Measurements from ENCODE around the gene HSD17B4.
A peak's percentile ranks its signal among the peaks of the same experiment; 100 is the strongest.
"Not testable (repeated sequence)": the region's sequence is repeated elsewhere in the genome, so short reads cannot be mapped to it uniquely, and the experiment has no call there.

The HSD17B4 gene

DNA sequence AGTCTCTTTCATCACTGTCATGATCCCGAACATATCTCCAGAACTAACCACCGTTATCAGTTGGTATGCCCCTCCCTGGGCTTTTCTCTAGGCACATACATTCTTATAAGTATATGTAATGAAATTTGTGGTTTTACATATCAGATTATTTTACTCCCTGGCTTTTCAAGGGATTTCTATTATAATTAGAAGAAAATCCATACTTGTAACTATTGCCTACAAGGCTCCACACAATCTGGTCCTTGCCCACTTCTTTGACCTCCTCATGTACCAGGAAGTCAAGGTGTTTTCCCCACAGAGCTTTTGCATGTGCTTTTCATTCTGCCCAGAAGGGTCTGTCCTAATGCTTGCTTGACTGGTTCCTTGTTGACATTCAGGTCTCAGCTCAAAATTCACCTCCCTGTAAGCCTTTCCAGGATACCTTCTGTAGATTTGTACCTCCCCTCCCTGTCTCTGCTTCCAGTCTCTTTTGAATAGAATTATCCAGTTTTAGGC lies 33.6 kb upstream of the HSD17B4 start:
- Histone ChIP-seq H3K4me3 (ENCODE audit: low read length) (peak overlapping the region; percentile 48), H3K9ac (ENCODE audit: low read length) (peak overlapping the region; percentile 28; the same call in 1 of the 2 replicates), H3K27me3 (ENCODE audit: low read depth, low read length) (no peaks in the 10 kb centered on the region), H3K79me2 (ENCODE audit: low read length) (no peaks in the 10 kb centered on the region), H3K27ac (ENCODE audit: low read length) (peak overlapping the region; percentile 82), H2AFZ (ENCODE audit: low read depth, low read length) (no peak overlapping the region), H4K20me1 (ENCODE audit: insufficient read depth, low read length) (no peaks in the 10 kb centered on the region), H3K9me3 (ENCODE audit: insufficient read depth, low read length) (no peaks in the 10 kb centered on the region), H3K4me1 (ENCODE audit: low read length) (peaks cover 59% of the 10 kb centered on the region), H3K36me3 (replicated peaks; ENCODE audit: low read depth, low read length) (no peaks in the 10 kb centered on the region), H3K4me2 (ENCODE audit: low read length) (peak overlapping the region; percentile 72)
- no peak for TF ChIP-seq CTCF (IDR thresholded peaks at IDR 0.05; ENCODE audit: low read depth, low read length)
- no peak for TF ChIP-seq EZH2phosphoT487 (IDR thresholded peaks at IDR 0.05; ENCODE audit: low read depth)

GRCh38 chr5:119420169-119420568 lies 32.1 kb upstream of the HSD17B4 start:
- Histone ChIP-seq H3K4me1 (ENCODE audit: low read length) (peaks cover 48% of the 10 kb centered on the region), H3K27ac (ENCODE audit: low read length) (peak overlapping the region; percentile 49), H4K20me1 (ENCODE audit: insufficient read depth, low read length) (no peaks in the 10 kb centered on the region), H2AFZ (ENCODE audit: low read depth, low read length) (no peak overlapping the region), H3K4me3 (ENCODE audit: low read length) (no peak overlapping the region), H3K4me2 (ENCODE audit: low read length) (peak overlapping the region; percentile 35), H3K36me3 (replicated peaks; ENCODE audit: low read depth, low read length) (no peaks in the 10 kb centered on the region), H3K27me3 (ENCODE audit: low read depth, low read length) (no peaks in the 10 kb centered on the region), H3K9ac (ENCODE audit: low read length) (no peak overlapping the region; the same call in 1 of the 2 replicates), H3K79me2 (ENCODE audit: low read length) (no peaks in the 10 kb centered on the region), H3K9me3 (ENCODE audit: insufficient read depth, low read length) (no peaks in the 10 kb centered on the region)
- no peak for TF ChIP-seq CTCF (IDR thresholded peaks at IDR 0.05; ENCODE audit: low read depth, low read length)

DNA sequence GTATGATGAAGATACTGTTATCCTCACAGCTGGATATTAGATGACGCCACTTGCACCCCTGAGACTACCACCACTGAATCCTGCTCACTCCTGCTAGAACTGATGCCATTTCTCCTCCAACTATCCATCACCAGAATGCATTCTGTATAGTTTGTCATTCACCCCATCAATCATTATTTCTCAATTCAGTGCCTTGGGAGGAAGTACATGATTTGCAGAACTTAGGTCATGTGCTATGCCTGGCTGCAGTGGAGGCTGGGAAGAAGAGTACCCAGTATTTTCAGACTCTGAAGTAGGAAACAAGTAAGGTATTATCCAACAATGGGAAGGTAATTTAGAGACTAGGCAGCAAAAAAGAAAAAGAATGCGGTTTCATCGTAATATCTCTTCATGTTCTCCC lies 26.2 kb upstream of the HSD17B4 start:
- H3K4me3 ChIP-seq (ENCODE audit: low read length), result no peak overlapping the region
- TF ChIP-seq CTCF (IDR thresholded peaks at IDR 0.05; ENCODE audit: low read depth, low read length), result no peak
- TF ChIP-seq EZH2phosphoT487 (IDR thresholded peaks at IDR 0.05; ENCODE audit: low read depth), result no peak
- H3K9me3 ChIP-seq (ENCODE audit: insufficient read depth, low read length), result no peaks in the 10 kb centered on the region
- no peaks in the 10 kb centered on the region for H3K4me1 ChIP-seq (ENCODE audit: low read length)
- no peaks in the 10 kb centered on the region for H3K36me3 ChIP-seq (replicated peaks; ENCODE audit: low read depth, low read length)
- H3K9ac ChIP-seq (ENCODE audit: low read length), result no peak overlapping the region
- H3K4me2 ChIP-seq (ENCODE audit: low read length), result no peak overlapping the region
- no peaks in the 10 kb centered on the region for H3K27me3 ChIP-seq (ENCODE audit: low read depth, low read length)
- no peak overlapping the region for H2AFZ ChIP-seq (ENCODE audit: low read depth, low read length)
- H3K27ac ChIP-seq (ENCODE audit: low read length), result no peak overlapping the region
- no peaks in the 10 kb centered on the region for H3K79me2 ChIP-seq (ENCODE audit: low read length)
- H4K20me1 ChIP-seq (ENCODE audit: insufficient read depth, low read length), result no peaks in the 10 kb centered on the region

- no peaks in the 10 kb centered on the region for H3K79me2 ChIP-seq (ENCODE audit: low read length)
- no peak overlapping the region for H2AFZ ChIP-seq (ENCODE audit: low read depth, low read length)
- no peaks in the 10 kb centered on the region for H4K20me1 ChIP-seq (ENCODE audit: insufficient read depth, low read length)
- no peaks in the 10 kb centered on the region for H3K27me3 ChIP-seq (ENCODE audit: low read depth, low read length)
- no peak overlapping the region for H3K4me2 ChIP-seq (ENCODE audit: low read length)
- no peaks in the 10 kb centered on the region for H3K9me3 ChIP-seq (ENCODE audit: insufficient read depth, low read length)
- H3K4me3 ChIP-seq (ENCODE audit: low read length), result no peak overlapping the region
- H3K27ac ChIP-seq (ENCODE audit: low read length), result no peak overlapping the region
- H3K4me1 ChIP-seq (ENCODE audit: low read length), result no peaks in the 10 kb centered on the region
- no peaks in the 10 kb centered on the region for H3K36me3 ChIP-seq (replicated peaks; ENCODE audit: low read depth, low read length)
- no peak overlapping the region for H3K9ac ChIP-seq (ENCODE audit: low read length)
- TF ChIP-seq EZH2phosphoT487 (IDR thresholded peaks at IDR 0.05; ENCODE audit: low read depth) (no peak), CTCF (IDR thresholded peaks at IDR 0.05; ENCODE audit: low read depth, low read length) (no peak)
Observed at GRCh38 chr5:119427060-119427459, 25.2 kb upstream of the HSD17B4 start.

DNA sequence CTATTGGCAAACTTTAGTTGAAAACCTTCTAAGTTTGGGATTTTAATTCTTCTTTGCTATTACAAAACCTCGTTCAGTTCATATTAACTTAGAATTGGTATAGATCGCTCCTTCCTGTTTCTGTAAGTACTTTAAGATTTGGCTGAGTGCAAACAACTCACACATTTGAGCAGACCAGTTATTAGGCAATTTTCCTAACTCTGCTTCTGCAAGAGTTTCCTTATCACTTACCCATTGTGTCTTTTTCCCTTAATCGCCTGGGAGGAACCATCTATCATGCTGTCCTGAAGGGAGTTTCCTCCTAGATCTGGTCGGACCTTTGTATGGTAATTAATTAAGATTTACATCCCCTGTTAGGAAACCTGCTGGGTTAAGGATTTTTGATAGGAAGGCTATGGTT lies 24.7 kb upstream of the HSD17B4 start:
- not testable (repeated sequence) for H3K4me1 ChIP-seq (ENCODE audit: low read length); H4K20me1 ChIP-seq (ENCODE audit: insufficient read depth, low read length); H3K27me3 ChIP-seq (ENCODE audit: low read depth, low read length); H3K9ac ChIP-seq (ENCODE audit: low read length); H3K4me2 ChIP-seq (ENCODE audit: low read length); H2AFZ ChIP-seq (ENCODE audit: low read depth, low read length); H3K4me3 ChIP-seq (ENCODE audit: low read length); H3K36me3 ChIP-seq (replicated peaks; ENCODE audit: low read depth, low read length); H3K27ac ChIP-seq (ENCODE audit: low read length); H3K9me3 ChIP-seq (ENCODE audit: insufficient read depth, low read length); H3K79me2 ChIP-seq (ENCODE audit: low read length)

DNA sequence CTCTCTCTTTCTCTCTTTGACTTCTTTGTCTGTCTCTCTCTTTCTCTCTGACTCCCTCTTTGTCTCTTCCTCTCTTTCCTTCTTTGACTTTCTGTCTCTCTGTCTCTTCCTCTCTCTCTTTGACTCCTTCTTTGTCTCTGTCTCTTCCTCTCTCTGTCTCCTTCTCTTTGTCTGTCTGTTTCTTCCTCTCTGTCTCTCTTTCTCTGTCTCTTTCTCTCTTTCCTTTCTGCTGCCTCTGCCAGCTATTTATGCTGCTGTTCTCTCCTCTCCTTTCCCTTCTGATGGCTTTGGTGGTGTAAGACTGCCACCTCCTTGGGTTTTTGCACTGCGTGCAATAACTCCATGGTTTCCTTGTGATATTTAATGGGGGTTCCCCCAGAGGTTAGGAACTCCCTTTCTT lies 24.1 kb upstream of the HSD17B4 start:
- not testable (repeated sequence) for H2AFZ ChIP-seq (ENCODE audit: low read depth, low read length)

More for the DNA sequence above, 24.1 kb upstream of the HSD17B4 start:
- H3K4me1 ChIP-seq (ENCODE audit: low read length); H3K4me2 ChIP-seq (ENCODE audit: low read length); H3K27me3 ChIP-seq (ENCODE audit: low read depth, low read length); H3K27ac ChIP-seq (ENCODE audit: low read length); H4K20me1 ChIP-seq (ENCODE audit: insufficient read depth, low read length); H3K9me3 ChIP-seq (ENCODE audit: insufficient read depth, low read length); H3K36me3 ChIP-seq (replicated peaks; ENCODE audit: low read depth, low read length); H3K4me3 ChIP-seq (ENCODE audit: low read length); H3K79me2 ChIP-seq (ENCODE audit: low read length); H3K9ac ChIP-seq (ENCODE audit: low read length): not testable (repeated sequence)
